ENCODE results near the gene OGFOD1.
"Not testable (repeated sequence)": the region's sequence is repeated elsewhere in the genome, so short reads cannot be mapped to it uniquely, and the experiment has no call there.

OGFOD1 gene

GRCh38 chr16:56488035-56488434 is 36.7 kb downstream of the OGFOD1 start:
- no peak for TF ChIP-seq CTCF (IDR thresholded peaks at IDR 0.05; ENCODE audit: low read depth, low read length, missing control alignments)
- H3K4me3 ChIP-seq (replicated peaks; ENCODE audit: low read depth, low read length), result no peak overlapping the region
- no peak for DNase-seq (ENCODE audit: extremely low read depth, low read depth)

DNA sequence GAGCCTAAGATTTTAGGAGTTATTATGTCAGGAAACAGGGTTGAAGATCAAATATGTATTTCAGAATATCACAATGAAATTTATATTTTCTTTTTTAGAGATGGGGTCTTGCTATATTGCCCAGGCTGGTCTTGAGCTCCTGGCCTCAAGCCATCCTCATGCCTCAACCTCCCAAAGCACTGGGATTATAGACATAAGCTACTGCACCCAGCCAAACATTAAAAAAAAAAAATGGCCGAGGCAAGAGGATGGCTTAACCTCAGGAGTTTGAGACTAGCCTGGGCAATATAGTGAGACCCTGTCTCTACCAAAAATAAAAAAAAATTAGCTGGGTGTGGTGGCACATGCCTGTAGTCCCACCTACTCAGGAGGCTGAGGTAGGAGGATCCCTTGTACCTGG is 37.5 kb downstream of the OGFOD1 start:
- not testable (repeated sequence) for DNase-seq (ENCODE audit: extremely low read depth, low read depth); H3K4me3 ChIP-seq (replicated peaks; ENCODE audit: low read depth, low read length)

DNA sequence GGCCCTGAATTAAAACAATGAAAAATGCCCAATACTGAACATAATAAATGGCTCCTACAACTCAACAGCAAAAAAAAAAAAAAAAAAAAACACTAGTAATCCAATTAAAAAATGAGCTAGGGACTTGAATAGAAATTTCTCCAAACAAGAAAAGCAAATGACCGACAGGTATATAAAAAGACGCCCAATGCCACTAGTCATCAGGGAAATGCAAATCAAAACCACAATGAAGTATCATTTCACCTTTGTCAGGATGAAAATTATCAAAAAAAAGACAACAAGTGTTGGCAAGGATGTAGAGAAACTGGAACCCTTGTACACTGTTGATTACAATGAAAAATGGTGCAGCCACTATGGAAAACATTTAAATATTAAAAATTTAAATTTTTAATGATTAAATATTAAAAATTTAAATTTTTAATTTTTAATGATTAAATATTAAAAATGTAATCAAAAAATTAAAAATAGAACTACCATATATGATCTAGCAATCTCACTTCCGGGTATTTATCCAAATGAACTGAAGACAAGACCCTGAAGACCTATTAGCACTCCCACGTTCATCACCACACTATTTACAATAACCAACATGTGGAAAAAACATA is 40.4 kb downstream of the OGFOD1 start:
- H3K4me3 ChIP-seq (replicated peaks; ENCODE audit: low read depth, low read length), result no peak overlapping the region
- no peak for DNase-seq (ENCODE audit: extremely low read depth, low read depth)
- TF ChIP-seq CTCF (IDR thresholded peaks at IDR 0.05; ENCODE audit: low read depth, low read length, missing control alignments), result no peak

DNA sequence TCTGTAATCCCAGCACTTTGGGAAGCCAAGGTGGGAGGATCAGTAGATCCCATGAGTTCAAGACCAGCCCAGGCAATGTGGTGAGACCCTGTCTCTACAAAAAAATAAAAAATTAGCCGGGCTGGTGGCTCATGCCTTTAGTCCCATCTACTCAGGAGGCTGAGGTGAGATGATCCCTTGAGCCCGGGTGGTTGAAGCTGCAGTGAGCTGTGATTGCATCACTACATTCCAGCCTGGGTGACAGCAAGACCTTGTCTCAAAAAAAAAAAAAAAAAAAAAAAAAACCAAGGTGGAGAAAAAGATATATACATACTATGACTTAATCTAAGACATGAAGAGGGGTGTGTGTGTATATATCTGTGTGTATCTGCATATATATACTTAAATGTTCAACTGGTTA is 41.8 kb downstream of the OGFOD1 start:
- DNase-seq (ENCODE audit: extremely low read depth, low read depth), result no peak
- no peak for TF ChIP-seq CTCF (IDR thresholded peaks at IDR 0.05; ENCODE audit: low read depth, low read length, missing control alignments)
- no peak overlapping the region for H3K4me3 ChIP-seq (replicated peaks; ENCODE audit: low read depth, low read length)

DNA sequence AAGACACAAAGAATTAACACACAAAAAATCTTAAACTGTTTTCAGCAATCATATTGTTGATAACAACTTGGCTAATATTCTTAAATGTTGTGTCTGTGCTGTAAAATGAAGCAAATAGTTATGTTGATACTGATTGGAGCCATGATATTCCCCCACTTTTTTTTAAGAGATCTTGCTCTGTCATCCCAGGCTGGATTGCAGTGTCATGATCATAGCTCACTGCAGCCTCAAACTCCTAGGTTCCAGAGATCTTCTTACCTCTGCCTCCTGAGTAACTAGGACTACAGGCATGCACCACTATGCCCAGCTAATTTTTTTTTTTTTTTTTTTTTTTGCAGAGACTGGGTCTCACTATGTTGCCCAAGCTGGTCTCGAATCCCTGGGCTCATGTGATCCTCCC is 42.5 kb downstream of the OGFOD1 start:
- no peak for DNase-seq (ENCODE audit: extremely low read depth, low read depth)
- TF ChIP-seq CTCF (IDR thresholded peaks at IDR 0.05; ENCODE audit: low read depth, low read length, missing control alignments), result no peak
- no peak overlapping the region for H3K4me3 ChIP-seq (replicated peaks; ENCODE audit: low read depth, low read length)

DNA sequence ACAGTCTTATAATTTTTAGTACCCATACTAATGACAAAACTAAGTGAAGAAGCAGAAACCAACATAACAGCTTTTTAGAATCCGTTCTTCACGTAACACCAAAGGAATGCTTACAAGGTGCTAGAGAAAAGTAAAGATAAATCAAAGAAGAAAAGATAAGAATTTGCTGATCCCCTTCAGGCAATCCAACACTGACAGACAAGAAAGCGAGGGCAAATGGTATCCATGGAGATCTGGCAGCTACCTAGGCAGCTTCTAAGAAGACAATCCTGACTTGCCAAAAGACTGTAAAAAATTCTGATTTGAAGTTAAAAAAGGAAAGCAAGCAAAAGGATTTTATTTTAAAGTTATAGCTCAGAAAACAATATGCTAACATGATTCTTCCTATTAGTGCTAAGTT is 53.8 kb downstream of the OGFOD1 start:
- no peak for TF ChIP-seq CTCF (IDR thresholded peaks at IDR 0.05; ENCODE audit: low read depth, low read length, missing control alignments)
- DNase-seq (ENCODE audit: extremely low read depth, low read depth), result no peak
- H3K4me3 ChIP-seq (replicated peaks; ENCODE audit: low read depth, low read length), result no peak overlapping the region

- no peak overlapping the region for H3K4me3 ChIP-seq (replicated peaks; ENCODE audit: low read depth, low read length)
- TF ChIP-seq CTCF (IDR thresholded peaks at IDR 0.05; ENCODE audit: low read depth, low read length, missing control alignments), result no peak
- no peak for DNase-seq (ENCODE audit: extremely low read depth, low read depth)
These were observed 55.6 kb downstream of the OGFOD1 start for GRCh38 chr16:56506941-56507340.
